ENCODE measurements around the gene CSF2RB.

DNA sequence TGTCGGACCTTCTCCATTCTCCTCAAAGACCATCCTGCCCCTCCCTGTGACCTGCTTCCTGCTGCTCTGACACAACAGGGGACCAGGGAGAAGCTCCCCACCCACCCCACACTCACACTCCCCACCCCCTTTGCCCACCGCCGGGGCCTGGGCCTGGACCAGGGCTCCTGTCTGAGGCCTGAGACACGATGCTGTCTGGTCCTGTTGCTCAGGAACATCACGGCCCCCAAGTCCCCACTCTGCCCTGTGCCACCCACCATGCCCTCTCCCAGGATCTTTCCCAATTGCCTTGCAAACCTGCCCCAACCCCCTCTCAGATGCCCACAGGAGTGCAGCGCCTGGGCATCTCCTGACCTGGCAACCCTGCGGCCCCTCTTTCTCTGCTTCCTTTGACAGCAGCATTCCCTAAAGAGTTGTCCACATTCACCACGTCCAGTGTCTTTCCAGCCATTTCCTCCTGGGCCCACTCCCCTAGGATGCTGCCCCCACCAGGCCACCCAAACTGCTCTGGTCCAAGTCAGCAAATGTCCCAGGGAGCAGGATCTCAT, 10.8 kb downstream of the CSF2RB start:
- TF ChIP-seq USF1 (IDR thresholded peaks at IDR 0.05; ENCODE audit: borderline replicate concordance, extremely low read length, insufficient read depth, low read depth, low read length) (no peak), BCL3 (IDR thresholded peaks at IDR 0.05; ENCODE audit: borderline replicate concordance, insufficient read depth, low read depth, low read length, poor library complexity, severe bottlenecking) (no peak), TARDBP (IDR thresholded peaks at IDR 0.05; ENCODE audit: borderline replicate concordance) (no peak), SREBF1 (IDR thresholded peaks at IDR 0.05; ENCODE audit: low read length) (no peak), NFXL1 (IDR thresholded peaks at IDR 0.05; ENCODE audit: borderline replicate concordance) (no peak), EP300 (IDR thresholded peaks at IDR 0.05; ENCODE audit: borderline replicate concordance in 1 of 2, control insufficient read depth in 1 of 2, low read depth in 2 of 2, low read length in 2 of 2) (no peak), FOXM1 (IDR thresholded peaks at IDR 0.05; ENCODE audit: low read depth, low read length) (no peak), JUND (IDR thresholded peaks at IDR 0.05; ENCODE audit: low read depth, low read length) (no peak)
- TF ChIP-seq, protein P1, sequence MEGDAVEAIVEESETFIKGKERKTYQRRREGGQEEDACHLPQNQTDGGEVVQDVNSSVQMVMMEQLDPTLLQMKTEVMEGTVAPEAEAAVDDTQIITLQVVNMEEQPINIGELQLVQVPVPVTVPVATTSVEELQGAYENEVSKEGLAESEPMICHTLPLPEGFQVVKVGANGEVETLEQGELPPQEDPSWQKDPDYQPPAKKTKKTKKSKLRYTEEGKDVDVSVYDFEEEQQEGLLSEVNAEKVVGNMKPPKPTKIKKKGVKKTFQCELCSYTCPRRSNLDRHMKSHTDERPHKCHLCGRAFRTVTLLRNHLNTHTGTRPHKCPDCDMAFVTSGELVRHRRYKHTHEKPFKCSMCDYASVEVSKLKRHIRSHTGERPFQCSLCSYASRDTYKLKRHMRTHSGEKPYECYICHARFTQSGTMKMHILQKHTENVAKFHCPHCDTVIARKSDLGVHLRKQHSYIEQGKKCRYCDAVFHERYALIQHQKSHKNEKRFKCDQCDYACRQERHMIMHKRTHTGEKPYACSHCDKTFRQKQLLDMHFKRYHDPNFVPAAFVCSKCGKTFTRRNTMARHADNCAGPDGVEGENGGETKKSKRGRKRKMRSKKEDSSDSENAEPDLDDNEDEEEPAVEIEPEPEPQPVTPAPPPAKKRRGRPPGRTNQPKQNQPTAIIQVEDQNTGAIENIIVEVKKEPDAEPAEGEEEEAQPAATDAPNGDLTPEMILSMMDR (IDR thresholded peaks at IDR 0.05 in 2 of 3, conservative IDR thresholded peaks at IDR 0.05 in 1 of 3; ENCODE audit: control insufficient read depth in 2 of 3, extremely low read depth in 1 of 3, insufficient read depth in 1 of 3, low read depth in 3 of 3, low read length in 3 of 3), result no peak

Measured in GM12878 (cell line).